Activated T-cell treated with anti-CD3 and anti-CD28 coated beads for 24 hours (primary cell): ENCODE results near the gene EIF2B1.
"Not testable (repeated sequence)": the region's sequence is repeated elsewhere in the genome, so short reads cannot be mapped to it uniquely, and the experiment has no call there.

ENCODE experiments used
- DNase-seq: peaks from one replicate; pipeline ENCODE4 v3.0.0-alpha.2; 2020; ENCODE audit warnings: low read depth

The EIF2B1 gene

DNA sequence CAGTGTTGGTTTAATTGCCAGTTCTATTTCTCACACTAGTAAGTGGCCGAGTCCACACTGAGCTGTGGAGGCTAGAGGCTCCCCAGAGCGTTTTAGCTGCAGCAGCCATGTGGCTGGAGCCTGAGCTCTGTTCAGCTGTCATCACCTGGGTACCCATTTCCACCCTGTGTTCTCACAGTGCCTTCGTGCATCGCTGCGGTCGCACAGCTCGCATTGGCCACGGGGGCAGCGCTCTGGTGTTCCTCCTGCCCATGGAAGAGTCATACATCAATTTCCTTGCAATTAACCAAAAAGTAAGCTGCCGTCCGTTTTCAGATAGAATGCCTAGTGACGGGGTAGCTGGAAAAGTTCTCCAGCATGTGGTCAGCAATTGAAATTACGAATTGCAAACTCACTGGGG, 15.9 kb downstream of the EIF2B1 start:
- no peak for DNase-seq

DNA sequence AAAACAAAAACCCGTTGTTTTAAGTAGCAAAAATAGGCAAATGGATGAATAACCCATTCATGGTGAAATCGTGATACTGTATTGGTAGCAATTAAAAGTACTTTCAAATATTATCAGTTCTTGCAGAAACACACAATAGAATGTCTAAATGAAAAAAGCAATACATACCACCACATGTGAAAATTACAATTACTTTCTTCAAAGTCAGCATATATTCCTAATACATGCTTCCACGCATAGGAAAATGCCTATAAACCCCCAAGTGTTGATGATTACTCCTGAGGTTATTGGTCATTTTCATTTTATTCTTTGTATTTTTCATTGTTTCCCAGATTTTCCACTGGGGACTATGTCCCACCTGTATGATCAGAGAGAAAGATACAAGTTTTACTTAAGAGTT, 16.3 kb downstream of the EIF2B1 start:
- no peak for DNase-seq

DNA sequence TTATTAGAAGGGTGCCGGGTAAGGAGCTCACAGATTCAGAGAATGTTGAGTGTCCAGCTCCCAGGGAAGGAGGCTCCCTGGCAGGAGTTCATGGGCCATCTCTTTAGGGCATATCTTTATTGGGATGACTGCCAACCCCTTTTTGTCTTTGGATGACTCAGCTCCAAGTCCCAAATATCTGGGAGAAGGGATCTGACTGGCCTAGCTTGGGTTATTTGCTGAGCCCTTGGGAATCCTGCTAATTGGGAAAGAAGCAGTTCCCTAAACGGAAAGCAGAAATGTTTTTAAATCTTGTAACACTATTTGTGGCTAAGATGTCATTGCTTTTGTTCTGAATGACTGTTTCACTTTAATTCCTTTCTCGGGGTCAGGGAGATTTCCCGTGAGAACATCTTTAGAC, 19.0 kb downstream of the EIF2B1 start:
- no peak for DNase-seq

DNA sequence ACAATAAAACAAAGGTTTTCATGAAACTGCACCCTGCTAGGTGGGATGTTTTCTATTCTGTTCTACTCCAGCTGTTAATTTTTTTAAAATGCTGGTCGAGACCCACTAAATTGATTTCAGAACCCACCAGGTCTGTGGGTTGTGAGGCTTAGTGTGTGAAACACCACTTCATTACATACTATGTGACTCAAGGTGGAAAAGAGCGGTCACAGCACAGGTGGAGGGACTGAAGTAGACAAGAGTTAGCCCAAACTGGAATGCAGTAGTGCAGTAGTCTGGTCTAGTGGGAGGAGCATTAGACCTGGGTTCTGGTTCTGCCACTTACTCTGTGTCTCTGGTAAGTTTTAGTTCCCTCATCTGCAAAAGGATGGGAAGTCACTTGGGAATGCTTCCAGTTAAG, 19.4 kb downstream of the EIF2B1 start:
- no peak for DNase-seq

DNA sequence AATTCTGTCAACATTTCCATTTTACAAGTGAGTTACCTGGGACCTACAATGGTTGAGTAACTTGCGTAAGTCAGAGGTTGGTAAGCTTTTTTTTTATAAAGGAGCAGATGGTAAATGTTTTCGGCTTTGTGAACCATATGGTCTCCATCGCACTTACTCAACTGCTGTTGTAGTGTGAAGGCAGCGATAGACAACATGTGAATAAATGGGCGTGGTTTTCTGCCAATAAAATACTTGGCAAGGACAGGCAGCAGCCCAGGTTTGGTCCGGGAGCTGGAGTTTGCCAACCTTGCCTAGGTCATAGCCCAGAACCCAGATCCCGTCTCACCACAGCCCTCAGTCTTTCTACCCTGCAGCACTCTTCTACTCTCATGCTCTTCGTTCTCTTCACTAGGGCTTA, 25.3 kb downstream of the EIF2B1 start:
- DNase-seq: no peak

DNA sequence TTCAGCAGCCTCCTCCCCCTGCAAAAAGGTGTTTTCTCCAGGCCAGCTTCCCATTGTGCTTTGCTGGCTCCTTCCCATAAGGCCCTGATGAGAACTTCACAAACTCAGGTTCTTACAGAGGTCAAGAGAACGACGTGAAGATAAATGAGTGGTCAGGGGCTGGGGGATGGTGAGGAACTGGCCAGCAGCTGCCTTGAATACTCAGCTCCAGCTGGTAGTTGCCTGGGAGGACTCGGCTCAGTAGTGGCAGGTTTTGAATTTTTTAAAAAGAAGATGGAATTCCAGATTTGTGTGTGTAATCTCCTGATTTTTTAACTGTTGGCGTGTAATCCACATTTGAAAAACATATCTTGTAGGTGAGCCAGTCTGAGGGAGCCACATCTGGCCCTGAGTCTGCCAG, 25.7 kb downstream of the EIF2B1 start:
- DNase-seq: no peak

DNA sequence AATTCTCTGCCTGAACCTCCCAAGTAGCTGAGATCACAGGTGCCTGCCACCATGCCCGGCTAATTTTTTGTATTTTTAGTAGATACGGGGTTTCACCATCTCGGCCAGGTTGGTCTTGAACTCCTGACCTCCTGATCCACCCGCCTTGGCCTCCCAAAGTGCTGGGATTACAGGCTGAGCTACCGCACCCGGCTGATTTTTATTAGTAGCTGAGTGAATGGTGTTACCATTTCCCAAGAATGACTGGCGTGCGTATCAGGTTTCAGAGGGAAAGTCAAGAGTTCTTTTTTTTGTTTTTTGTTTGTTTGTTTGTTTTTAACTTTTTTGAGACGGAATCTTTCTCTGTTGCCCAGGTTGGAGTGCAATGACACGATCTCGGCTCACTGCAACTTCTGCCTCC, 30.0 kb downstream of the EIF2B1 start:
- DNase-seq: not testable (repeated sequence)

DNA sequence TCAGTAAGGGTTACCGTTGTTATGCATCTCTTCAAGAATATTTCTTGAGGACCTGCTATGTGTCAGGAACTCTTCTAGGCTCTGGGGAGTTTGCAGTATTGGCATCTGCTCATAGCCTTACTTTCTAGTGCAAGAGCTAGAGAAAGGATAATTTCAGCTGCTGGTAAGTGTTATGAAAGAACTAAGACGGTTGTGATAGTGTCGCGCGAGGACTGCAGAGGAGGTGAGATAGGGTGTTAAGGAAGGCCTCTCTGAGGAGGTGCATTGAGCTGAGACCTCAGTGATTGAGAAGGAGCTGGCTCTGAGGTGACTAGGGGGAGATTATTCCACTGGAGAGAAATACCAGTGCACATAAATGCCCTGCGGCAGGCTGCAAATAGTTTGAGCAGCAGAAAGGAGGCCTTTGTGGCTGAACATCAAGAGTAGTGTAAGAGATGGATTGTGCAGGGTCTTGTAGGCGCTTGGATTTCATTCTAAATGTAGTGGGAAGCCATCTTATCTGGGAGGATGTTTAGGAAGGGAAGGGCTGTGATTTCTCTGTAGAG, 30.8 kb downstream of the EIF2B1 start:
- DNase-seq: no peak

DNA sequence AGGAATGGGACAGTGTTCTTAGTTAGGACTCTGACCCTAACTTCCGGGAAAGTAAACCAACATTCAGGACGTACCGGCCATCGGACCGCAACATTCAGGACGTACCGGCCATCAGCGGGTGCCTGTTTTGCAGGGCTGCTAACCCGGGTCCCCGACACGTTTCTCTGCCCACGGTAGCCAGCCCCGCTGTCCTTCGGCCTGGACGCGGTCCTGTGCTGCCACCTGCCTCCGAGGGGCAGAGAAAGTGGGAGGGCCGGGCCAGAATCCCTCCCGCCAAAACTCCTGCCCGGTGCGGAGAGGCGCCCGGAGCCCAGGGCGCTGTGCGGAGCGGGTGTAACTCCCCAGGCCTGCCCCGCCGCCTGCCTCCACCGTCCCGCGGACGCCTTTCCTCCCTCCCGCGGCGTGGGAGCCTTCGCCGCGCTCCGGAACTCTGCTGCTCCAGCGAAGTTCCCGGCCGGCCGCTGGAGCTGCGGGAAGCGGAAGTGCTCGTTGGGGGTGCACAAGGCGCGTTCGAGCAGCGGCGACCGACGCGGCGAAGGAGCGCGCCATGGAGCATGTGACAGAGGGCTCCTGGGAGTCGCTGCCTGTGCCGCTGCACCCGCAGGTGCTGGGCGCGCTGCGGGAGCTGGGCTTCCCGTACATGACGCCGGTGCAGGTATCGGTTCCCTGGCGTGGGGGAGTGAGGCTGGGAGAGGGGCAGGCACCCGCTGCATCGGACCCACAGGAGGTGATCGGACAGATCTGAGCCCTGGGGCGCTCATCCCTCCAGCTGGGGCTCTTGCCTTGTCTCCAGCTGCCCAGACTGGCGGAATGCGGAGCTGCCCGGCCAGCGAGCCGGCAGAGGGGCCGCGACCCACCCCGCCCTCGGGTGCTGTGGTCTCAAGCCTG, 31.6 kb downstream of the EIF2B1 start, which contains the start of gene DDX55:
Gene DDX55 (plus strand): TSS at position 498 of the 888 bp plus-strand sequence. CDS start 50 bp downstream, at position 548.
- DNase-seq: peak; percentile 80

DNA sequence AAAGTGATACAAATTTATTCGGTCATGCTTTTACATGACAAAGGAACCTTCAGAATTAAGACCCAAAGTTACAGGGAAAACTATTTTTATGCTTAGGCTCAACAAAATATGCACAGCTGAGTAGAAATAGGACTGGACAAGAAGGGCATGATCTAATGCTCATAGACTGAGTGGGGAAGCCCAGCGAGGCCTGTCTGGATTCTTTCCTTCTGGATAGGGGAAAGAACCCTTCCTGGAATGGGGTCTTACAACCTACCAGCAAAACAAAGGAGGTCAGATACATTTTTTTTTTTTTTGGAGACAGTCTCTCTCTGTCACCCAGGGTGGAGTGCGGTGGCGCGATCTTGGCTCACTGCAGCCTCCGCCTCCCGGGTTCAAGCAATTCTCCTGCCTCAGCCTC, 33.8 kb downstream of the EIF2B1 start:
- no peak for DNase-seq

DNA sequence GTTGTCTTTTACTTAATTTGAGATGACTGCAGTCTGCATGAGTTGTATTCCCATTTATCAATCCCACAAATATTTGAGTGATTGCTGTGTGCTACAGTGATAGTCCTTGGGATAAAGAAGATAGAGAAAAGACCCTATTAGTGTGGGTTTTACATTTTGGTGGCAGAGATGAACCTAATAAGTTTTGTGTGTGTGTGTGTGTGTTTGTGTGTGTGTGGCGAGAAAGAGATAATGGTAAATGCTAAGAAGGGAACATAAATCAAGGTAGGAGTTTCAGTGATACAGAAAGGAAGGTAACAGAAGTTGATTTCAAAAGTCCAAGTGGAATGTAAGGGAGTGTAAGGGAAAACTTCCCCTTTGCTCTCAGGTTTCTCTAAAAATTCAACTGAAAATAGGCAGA, 34.2 kb downstream of the EIF2B1 start:
- no peak for DNase-seq

DNA sequence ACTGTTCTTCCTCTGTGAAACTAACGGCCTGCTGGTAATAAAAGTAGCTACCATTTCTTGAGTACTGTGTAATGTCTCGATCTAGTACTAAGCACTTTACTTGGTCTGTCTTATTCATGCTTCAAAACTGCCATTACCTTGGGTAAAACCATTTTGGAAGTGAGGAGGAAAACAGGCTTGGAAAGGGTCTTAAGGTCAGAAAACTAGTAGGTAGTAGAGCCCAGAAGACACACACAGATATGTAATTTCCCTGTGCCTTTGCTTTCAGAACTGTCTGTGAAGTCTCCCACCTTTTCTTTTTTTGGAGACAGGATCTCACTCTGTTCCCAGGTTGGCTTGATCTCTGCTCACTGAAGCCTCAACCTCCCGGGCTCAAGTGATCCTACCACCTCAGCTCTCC, 35.0 kb downstream of the EIF2B1 start:
- DNase-seq: no peak

DNA sequence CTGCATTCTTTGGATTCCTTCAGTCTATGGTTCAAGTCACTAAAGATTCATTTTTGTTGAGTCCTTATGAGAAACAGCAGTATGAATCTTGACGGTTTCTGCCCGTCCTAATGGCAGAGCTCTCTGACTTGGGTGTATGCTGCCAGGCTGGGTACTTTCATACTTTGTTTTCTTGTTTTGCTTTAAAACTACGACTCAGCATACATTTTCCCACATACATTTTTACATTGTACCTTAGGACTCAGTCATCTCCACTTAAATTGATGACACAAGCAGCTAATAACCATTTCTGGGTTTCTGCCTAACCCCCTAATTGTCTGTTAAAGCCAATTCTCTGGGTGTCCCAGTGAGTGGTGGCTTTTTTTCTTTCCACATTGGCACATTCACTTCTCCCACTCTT, 36.4 kb downstream of the EIF2B1 start:
- DNase-seq: no peak

DNA sequence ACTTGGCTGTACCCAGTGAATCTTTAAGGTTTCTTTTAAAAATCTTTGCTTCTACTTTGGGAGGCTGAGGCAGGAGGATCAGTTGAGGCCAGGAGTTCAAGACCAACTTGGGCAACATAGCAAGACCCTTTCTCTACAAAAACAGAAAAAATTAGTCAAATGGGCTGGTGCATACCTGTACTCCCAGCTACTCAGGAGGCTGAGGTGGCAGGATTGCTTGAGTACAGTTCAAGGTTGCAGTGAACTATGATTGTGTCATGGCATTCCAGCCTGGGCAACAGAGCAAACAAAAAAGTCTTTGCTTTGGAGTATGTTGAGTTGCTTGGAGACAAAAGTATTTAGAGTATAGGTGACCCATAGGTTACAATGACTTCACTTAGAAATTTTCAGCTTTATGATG, 37.8 kb downstream of the EIF2B1 start:
- no peak for DNase-seq

DNA sequence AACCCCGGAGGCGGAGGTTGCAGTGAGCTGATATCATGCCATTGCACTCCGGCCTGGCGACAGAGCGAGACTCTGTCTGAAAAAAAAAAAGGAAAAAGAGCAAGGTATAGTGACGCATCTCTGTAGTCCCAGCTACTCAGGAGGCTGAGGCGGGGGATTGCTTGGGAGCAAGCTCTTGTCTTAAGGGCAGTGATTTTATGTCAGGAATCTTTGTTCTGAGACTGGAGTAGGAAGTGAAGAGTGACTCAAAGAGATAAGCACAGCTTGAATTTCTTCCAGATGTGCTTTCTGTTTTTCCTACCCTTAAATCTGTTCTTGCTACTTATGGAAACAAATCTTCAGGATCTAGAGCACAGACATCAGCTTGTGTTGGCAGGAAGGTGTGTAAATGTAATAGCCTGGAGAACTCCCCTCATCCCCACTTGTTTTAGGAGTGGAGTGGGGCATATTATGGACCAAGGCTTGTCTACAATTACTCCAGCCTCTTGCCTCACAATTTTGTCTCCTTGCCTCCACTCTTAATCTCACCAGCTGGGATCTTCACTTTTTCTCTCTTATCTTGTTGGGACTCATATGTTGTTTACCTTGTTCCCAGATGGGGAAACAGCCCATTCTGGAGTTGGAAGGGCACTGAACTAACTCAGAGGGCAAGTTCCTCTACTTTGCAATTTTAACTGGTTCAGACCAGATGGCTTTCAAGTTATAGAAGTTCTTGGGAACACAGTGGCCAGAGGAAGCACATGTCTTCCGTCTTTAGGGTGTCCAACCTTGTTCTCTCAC, 41.6 kb downstream of the EIF2B1 start:
- no peak for DNase-seq

DNA sequence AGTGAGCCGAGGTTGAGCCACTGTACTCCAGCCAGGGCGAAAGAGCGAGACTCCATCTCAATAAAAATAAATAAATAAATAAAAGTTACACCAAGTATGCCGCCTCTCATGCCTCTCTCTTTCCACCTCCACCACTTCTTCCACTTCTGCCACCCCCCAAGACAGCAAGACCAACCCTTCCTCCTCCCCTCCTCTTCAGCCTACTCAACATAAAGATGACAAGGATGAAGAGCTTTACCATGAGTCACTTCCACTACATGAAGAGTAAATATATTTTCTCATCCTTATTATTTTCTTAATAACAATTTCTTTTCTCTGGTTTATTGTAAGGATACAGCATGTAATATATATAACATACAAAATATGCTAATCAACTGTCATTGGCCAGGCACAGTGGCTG, 52.7 kb downstream of the EIF2B1 start:
- no peak for DNase-seq

DNA sequence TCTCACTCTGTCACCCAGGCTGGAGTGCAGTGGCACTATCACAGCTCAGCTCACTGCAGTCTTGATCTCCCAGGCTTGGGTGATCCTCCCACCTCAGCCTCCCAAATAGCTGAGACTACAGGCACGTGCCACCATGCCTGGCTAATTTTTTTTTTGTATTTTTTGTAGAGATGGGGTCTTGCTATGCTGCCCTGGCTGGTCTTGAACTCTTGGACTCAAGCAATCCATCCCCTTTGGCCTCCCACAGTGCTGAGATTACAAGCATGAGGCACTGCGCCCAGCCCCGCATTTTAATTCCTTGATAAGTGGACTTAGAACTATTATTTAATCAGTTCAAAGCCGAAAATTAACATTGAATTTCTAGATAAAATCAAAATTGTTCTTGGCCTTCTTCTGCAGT, 54.7 kb downstream of the EIF2B1 start:
- not testable (repeated sequence) for DNase-seq

DNA sequence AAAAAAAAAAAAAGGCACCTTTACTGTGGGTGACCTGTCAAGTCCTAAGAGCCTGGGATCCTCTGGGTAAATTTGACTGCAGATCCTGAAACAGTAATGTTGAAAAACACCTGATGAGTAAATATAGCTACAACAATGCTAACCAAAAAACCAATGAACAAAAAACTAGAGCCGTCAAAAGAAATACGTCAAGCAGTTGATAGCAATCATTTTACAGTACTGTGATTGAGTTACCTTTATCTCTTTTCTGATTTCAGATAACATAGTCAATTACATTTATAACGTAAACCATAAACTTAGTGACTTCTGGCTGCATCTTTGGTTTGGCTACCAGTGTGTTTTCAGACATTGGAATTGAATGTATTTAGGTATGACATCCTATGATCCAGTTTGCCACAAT, 55.2 kb downstream of the EIF2B1 start:
- DNase-seq: no peak

DNA sequence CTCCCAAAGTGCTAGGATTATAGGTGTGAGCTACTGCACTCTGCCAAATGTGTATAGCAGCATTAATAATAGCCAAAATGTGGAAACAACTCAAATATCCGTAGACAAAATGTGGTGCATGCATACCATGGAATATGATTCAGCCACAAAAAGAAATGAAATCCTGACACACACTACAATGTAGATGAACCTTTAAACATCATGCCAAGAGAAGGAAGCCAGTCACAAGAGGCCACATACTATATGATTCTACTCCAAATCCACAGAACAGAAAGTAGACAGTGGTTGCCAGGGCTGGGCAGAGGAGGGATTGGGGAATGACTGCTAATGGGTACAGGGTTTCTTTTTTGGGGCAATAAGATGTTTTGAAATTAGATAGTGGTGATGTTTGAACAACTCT, 56.9 kb downstream of the EIF2B1 start:
- DNase-seq: no peak

DNA sequence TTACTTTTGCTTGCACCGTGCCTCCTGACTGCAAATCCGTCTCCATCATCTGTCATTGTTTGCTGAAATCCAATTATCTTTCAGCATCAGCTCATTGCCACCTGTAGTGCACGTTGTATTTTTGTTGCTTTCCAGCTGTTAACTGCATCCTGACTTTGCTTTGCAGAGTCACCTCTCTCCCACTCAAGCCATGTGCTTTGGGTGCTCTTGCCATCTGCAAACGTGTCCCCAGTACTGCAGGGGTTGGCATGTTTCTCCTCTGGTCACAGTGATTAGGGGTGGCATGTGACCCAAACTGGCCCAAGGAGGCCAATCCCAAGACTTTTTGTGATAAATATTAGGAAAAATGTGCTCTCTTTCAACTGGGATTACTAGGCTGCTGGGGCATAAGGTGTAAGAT, 59.6 kb downstream of the EIF2B1 start:
- no peak for DNase-seq

DNA sequence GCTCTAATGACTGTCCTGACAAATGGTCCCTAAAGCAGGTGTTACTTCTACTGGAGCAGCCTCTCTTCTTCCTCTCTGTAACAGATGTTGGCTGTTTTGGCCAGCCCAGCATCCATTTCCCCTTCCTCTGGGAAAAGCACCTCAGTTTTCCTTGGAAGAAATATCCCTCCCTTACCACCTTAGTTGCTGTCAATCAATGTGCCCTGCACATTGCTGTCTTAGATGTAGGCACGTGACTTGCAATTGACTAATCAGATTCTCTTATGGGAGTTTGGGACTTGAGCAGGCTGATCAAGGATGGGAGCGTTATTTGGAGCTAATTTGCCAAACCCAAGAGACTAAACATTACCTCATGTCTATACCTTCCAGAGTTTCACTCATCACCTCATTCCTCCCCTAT, 61.1 kb downstream of the EIF2B1 start:
- DNase-seq: no peak

DNA sequence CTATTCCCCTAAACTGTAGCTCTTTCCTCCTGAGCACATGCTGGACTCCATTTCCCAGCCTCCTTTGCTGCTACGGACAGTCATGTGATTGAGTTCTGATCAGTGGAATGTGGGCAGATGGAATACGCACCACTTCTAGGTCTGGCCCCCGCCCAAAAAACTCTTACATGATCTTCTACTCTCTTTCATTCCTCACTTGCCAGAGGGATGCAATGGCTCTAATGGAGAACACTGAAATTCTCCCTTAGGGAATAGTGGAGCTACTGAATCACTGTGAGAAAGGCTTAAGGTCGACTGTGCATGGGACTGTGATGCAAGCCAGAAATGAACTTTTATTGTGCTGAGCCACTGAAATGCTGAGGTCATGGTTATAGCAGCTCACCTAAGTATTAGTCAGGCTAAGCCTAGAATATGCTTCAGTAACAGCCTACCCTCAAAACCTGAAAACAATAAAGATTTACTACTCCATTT, 62.1 kb downstream of the EIF2B1 start:
- no peak for DNase-seq
